Lower lobe of right lung (tissue), 2 donors: Measurements from ENCODE around the gene DSEL. TPM values are rescaled to one million over a fixed set of nuclear protein-coding genes. Genes with fewer than 3 reads are reported as not detected.

Experiments used
- ATAC-seq, 2 donors: fragments of 200-7000 bp; cut with Tn5 transposase; one replicate each; pipeline ENCODE4 v1.9.1; 2020 to 2022; ENCODE audit warnings: mild to moderate bottlenecking in 2 of 2, moderate library complexity in 2 of 2
- DNase-seq: peaks from one replicate; pipeline ENCODE4 v3.0.0-alpha.2; 2020
- H3K27ac ChIP-seq: fragments of 200-600 bp; one replicate; pipeline ENCODE4 v1.8.0; 2022
- H3K27me3 ChIP-seq: fragments of 200-600 bp; one replicate; pipeline ENCODE4 v1.8.0; 2022; ENCODE audit warnings: low read depth
- H3K36me3 ChIP-seq: fragments of 200-600 bp; one replicate; pipeline ENCODE4 v1.8.0; 2022; ENCODE audit warnings: mild to moderate bottlenecking
- H3K4me1 ChIP-seq: fragments of 200-600 bp; one replicate; pipeline ENCODE4 v1.8.0; 2022
- H3K4me3 ChIP-seq: fragments of 200-600 bp; one replicate; pipeline ENCODE4 v1.8.0; 2022; ENCODE audit warnings: mild to moderate bottlenecking
- H3K9me3 ChIP-seq: fragments of 200-600 bp; one replicate; pipeline ENCODE4 v1.8.0; 2022
- CTCF ChIP-seq: fragments of 200-600 bp; IDR thresholded peaks from one replicate; pipeline ENCODE4 v1.8.0; 2022; ENCODE audit warnings: antibody characterized with exemption, mild to moderate bottlenecking
- intact Hi-C: fragments of 100-400 bp; cut with DNase I; formaldehyde crosslinking; loops from one replicate; pipeline ENCODE4 v1.11.0; 2022
- total RNA-seq: library from RNA; stranded (reverse); fragmentation: NEBNext Ultra II Directional; extraction: Animal tissue kit (Norgen Biotek cat#: 25700); gene quantifications from one replicate; pipeline ENCODE4 v1.2.1, GENCODE V29; 2021
- donor health status: DM: no; HTN: yes; CAD: no; lungs with severe emphysema.

DSEL gene
- total RNA-seq, 1 donor from 2014 or later, result 11.1 TPM

- H3K9me3 ChIP-seq, result no peaks in the 10 kb centered on the region
- DNase-seq (no peak), ATAC-seq (no peak)
- no peaks in the 10 kb centered on the region for H3K27me3 ChIP-seq
- H3K27ac ChIP-seq, result no peak overlapping the region
- no peaks in the 10 kb centered on the region for H3K36me3 ChIP-seq
- H3K4me1 ChIP-seq, result no peaks in the 10 kb centered on the region
- TF ChIP-seq CTCF, result no peak
- intact Hi-C loops, result no loop called here
- no peak overlapping the region for H3K4me3 ChIP-seq
Measured at GRCh38 chr18:67484458-67484857, 32.1 kb downstream of the DSEL start.

- DNase-seq, result no peak
- TF ChIP-seq CTCF, result no peak
- Histone ChIP-seq H3K36me3 (no peaks in the 10 kb centered on the region), H3K4me3 (no peak overlapping the region), H3K27ac (no peak overlapping the region), H3K9me3 (no peaks in the 10 kb centered on the region), H3K27me3 (no peaks in the 10 kb centered on the region), H3K4me1 (no peaks in the 10 kb centered on the region)
- no peak for ATAC-seq
- intact Hi-C loops, result no loop called here
Measured at GRCh38 chr18:67483952-67484351, 32.6 kb downstream of the DSEL start.

- no peak for ATAC-seq
- intact Hi-C loops, result no loop called here
- H3K27ac ChIP-seq, result no peak overlapping the region
Measured at GRCh38 chr18:67483237-67483636, 33.3 kb downstream of the DSEL start.

GRCh38 chr18:67478249-67478648 is 38.3 kb downstream of the DSEL start:
- Histone ChIP-seq H3K9me3 (no peaks in the 10 kb centered on the region), H3K27me3 (no peaks in the 10 kb centered on the region), H3K36me3 (no peaks in the 10 kb centered on the region), H3K4me3 (no peak overlapping the region), H3K27ac (no peak overlapping the region), H3K4me1 (no peaks in the 10 kb centered on the region)
- no peak for TF ChIP-seq CTCF
- intact Hi-C loops, result no loop called here
- DNase-seq (no peak), ATAC-seq (no peak)

More at GRCh38 chr18:67483237-67483636, 33.3 kb downstream of the DSEL start:
- Histone ChIP-seq H3K9me3 (no peaks in the 10 kb centered on the region), H3K27me3 (no peaks in the 10 kb centered on the region), H3K4me1 (no peaks in the 10 kb centered on the region), H3K4me3 (no peak overlapping the region), H3K36me3 (no peaks in the 10 kb centered on the region)
- DNase-seq, result no peak
- TF ChIP-seq CTCF, result no peak

GRCh38 chr18:67477522-67477921 is 39.0 kb downstream of the DSEL start:
- Histone ChIP-seq H3K4me3 (no peak overlapping the region), H3K36me3 (no peaks in the 10 kb centered on the region), H3K9me3 (no peaks in the 10 kb centered on the region), H3K4me1 (no peaks in the 10 kb centered on the region), H3K27ac (no peak overlapping the region), H3K27me3 (no peaks in the 10 kb centered on the region)
- intact Hi-C loops, result no loop called here
- no peak for TF ChIP-seq CTCF
- no peak for DNase-seq
- no peak for ATAC-seq

- intact Hi-C loops, result no loop called here
- DNase-seq, result no peak
- ATAC-seq, result no peak
- Histone ChIP-seq H3K4me3 (no peak overlapping the region), H3K36me3 (no peaks in the 10 kb centered on the region), H3K27ac (no peak overlapping the region), H3K27me3 (no peaks in the 10 kb centered on the region), H3K4me1 (no peaks in the 10 kb centered on the region), H3K9me3 (no peaks in the 10 kb centered on the region)
- TF ChIP-seq CTCF, result no peak
Measured at GRCh38 chr18:67476585-67476984, 39.9 kb downstream of the DSEL start.
